HEK293T (cell line): ENCODE measurements around the gene LARGE1.

ENCODE experiments used
- CTBP1 ChIP-seq: fragments of 450-650 bp; IDR thresholded peaks from 2 replicates; pipeline ENCODE4 v1.6.1; 2016; ENCODE audit warnings: borderline replicate concordance
- ELF4 ChIP-seq: fragments of 450-650 bp; IDR thresholded peaks from 2 replicates; pipeline ENCODE4 v1.6.1; 2017; ENCODE audit warnings: antibody characterized with exemption
- SP1 ChIP-seq: fragments of 450-650 bp; IDR thresholded peaks from 2 replicates; pipeline ENCODE4 v1.6.1; 2017
- SUZ12 ChIP-seq: fragments of 450-650 bp; IDR thresholded peaks from 2 replicates; pipeline ENCODE4 v1.6.1; 2016; ENCODE audit warnings: mild to moderate bottlenecking
- TARDBP ChIP-seq: fragments of 450-650 bp; IDR thresholded peaks from 2 replicates; pipeline ENCODE4 v1.6.1; 2016
- ZNF384 ChIP-seq: fragments of 450-650 bp; IDR thresholded peaks from 2 replicates; pipeline ENCODE4 v1.6.1; 2016

GRCh38 chr22:33654173-33654895 is 265.9 kb downstream of the LARGE1 start:
- TF ChIP-seq ELF4 (no peak), ZNF384 (no peak), SP1 (no peak), CTBP1 (no peak), TARDBP (no peak), SUZ12 (no peak)
